Measurements from ENCODE around the gene PIP4P1. TPM values are rescaled to one million over a fixed set of nuclear protein-coding genes. Genes with fewer than 3 reads are reported as not detected.

The PIP4P1 gene
- total and polyA plus RNA-seq, 4 experiments from 2014 or later: 32.4 to 78.1 (median 61.0) TPM

DNA sequence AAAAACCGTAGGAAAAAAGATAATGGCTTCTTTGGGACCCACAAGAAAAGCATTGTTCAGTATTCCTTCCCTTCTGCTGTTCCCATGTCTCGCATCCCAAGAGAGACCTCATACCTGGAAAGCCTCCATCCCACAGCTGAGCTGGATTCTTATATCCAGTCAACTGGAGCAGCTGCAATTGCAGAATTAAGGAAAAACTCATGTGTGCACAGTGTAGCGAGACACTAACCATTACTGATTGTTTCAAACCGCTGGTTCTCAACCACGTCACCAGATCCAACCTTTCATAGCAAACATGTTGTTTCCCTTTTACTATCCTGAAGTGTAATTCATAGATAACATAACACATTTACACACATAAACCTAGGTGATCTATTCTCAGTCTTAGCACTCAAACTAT is 38.6 kb upstream of the PIP4P1 start:
- CTCF ChIA-PET (ENCODE audit: partially characterized antibody): no interaction called here
- H3K9me3 Mint-ChIP-seq: peaks cover 0 to 2% (median 0%) of the 10 kb centered on the region in 8 donors
- intact Hi-C loops (cut with micrococcal nuclease): no loop called here
- H3K36me3 Mint-ChIP-seq: no peaks in the 10 kb centered on the region
- no peaks in the 10 kb centered on the region for H3K27me3 Mint-ChIP-seq
- no peak for DNase-seq
- H3K36me3 ChIP-seq (ENCODE audit: insufficient read depth, low read length): no peaks in the 10 kb centered on the region
- H3K4me1 ChIP-seq (ENCODE audit: insufficient read depth, low read length): peaks cover 5% of the 10 kb centered on the region
- H3K27ac ChIP-seq (ENCODE audit: low read depth, low read length): no peak overlapping the region
- H3K9me3 ChIP-seq (ENCODE audit: control insufficient read depth in 1 of 2, low read length in 2 of 2): no peaks in the 10 kb centered on the region
- no peak overlapping the region for H3K27ac Mint-ChIP-seq
- peaks cover 9 to 19% (median 13%) of the 10 kb centered on the region in 4 donors for H3K4me1 Mint-ChIP-seq
- no peaks in the 10 kb centered on the region for H3K27me3 ChIP-seq (ENCODE audit: insufficient read depth, low read length)
- H3K4me3 Mint-ChIP-seq: no peak overlapping the region
- POLR2A ChIA-PET (ENCODE audit: partially characterized antibody): interaction anchor here (1.0 kb wide), 1 partner anchor 30 kb away, joined by 4 read pairs; no protein-coding TSS in a partner anchor
- no peak overlapping the region for H3K4me3 ChIP-seq (ENCODE audit: low read length in 2 of 2)

GRCh38 chr14:20499108-20499507 is 37.9 kb upstream of the PIP4P1 start:
- Mint-ChIP-seq H3K36me3 (no peaks in the 10 kb centered on the region), H3K4me3 (no peak overlapping the region)
- intact Hi-C loops (cut with micrococcal nuclease): no loop called here

DNA sequence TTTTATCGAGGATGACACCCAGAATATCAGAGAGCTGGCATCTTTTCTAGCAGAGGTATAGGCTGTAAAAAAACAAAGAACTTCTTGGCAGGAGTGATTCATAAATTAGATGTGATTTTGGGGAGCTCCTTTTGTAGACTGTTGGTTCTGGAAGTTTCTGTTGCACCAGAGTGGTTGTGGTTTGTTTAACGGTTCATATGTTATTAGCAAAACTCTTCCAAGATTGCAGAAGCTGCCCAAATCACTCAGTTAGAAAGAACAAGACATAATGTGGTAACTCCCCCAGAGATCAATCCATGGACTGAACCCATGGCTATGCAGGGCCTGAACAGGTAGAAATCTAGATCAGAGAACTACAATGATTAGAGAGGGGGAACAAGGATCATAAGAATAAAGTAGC is 37.4 kb upstream of the PIP4P1 start:
- H3K9me3 Mint-ChIP-seq: no peaks in the 10 kb centered on the region
- Histone ChIP-seq H3K27me3 (ENCODE audit: insufficient read depth, low read length) (no peaks in the 10 kb centered on the region), H3K27ac (ENCODE audit: low read depth, low read length) (no peak overlapping the region), H3K4me3 (ENCODE audit: low read length in 2 of 2) (no peak overlapping the region), H3K36me3 (ENCODE audit: insufficient read depth, low read length) (no peaks in the 10 kb centered on the region), H3K9me3 (ENCODE audit: control insufficient read depth in 1 of 2, low read length in 2 of 2) (no peaks in the 10 kb centered on the region), H3K4me1 (ENCODE audit: insufficient read depth, low read length) (peaks cover 9% of the 10 kb centered on the region)
- H3K36me3 Mint-ChIP-seq: no peaks in the 10 kb centered on the region
- ChIA-PET POLR2A (ENCODE audit: partially characterized antibody) (no interaction called here), CTCF (ENCODE audit: partially characterized antibody) (interaction anchor here (0.9 kb wide), 1 partner anchor 8 kb away, joined by 3 read pairs; no protein-coding TSS in a partner anchor)
- peak overlapping the region in 1 of 7 donors; percentile 25 for H3K27ac Mint-ChIP-seq
- intact Hi-C loops (cut with micrococcal nuclease): no loop called here
- no peak for DNase-seq
- H3K4me3 Mint-ChIP-seq: no peak overlapping the region
- no peaks in the 10 kb centered on the region for H3K27me3 Mint-ChIP-seq
- H3K4me1 Mint-ChIP-seq: peaks cover 8 to 22% (median 15%) of the 10 kb centered on the region in 4 donors

More at GRCh38 chr14:20499108-20499507, 37.9 kb upstream of the PIP4P1 start:
- H3K9me3 ChIP-seq (ENCODE audit: control insufficient read depth in 1 of 2, low read length in 2 of 2): no peaks in the 10 kb centered on the region
- H3K4me1 Mint-ChIP-seq: peaks cover 9 to 21% (median 14%) of the 10 kb centered on the region in 4 donors
- H3K27ac Mint-ChIP-seq: no peak overlapping the region
- peaks cover 0 to 2% (median 0%) of the 10 kb centered on the region in 8 donors for H3K9me3 Mint-ChIP-seq
- CTCF ChIA-PET (ENCODE audit: partially characterized antibody): interaction anchor here (0.9 kb wide), 1 partner anchor 9 kb away, joined by 3 read pairs; no protein-coding TSS in a partner anchor
- no peaks in the 10 kb centered on the region for H3K27me3 ChIP-seq (ENCODE audit: insufficient read depth, low read length)
- POLR2A ChIA-PET (ENCODE audit: partially characterized antibody): no interaction called here
- no peaks in the 10 kb centered on the region for H3K36me3 ChIP-seq (ENCODE audit: insufficient read depth, low read length)
- no peak overlapping the region for H3K4me3 ChIP-seq (ENCODE audit: low read length in 2 of 2)
- DNase-seq: no peak
- H3K27me3 Mint-ChIP-seq: no peaks in the 10 kb centered on the region
- H3K27ac ChIP-seq (ENCODE audit: low read depth, low read length): no peak overlapping the region
- peaks cover 5% of the 10 kb centered on the region for H3K4me1 ChIP-seq (ENCODE audit: insufficient read depth, low read length)

GRCh38 chr14:20494935-20495766 is 33.9 kb upstream of the PIP4P1 start:
- peaks cover 21 to 48% (median 39%) of the 10 kb centered on the region in 4 donors for H3K4me1 Mint-ChIP-seq
- peaks cover 36% of the 10 kb centered on the region for H3K4me1 ChIP-seq (ENCODE audit: insufficient read depth, low read length)

DNA sequence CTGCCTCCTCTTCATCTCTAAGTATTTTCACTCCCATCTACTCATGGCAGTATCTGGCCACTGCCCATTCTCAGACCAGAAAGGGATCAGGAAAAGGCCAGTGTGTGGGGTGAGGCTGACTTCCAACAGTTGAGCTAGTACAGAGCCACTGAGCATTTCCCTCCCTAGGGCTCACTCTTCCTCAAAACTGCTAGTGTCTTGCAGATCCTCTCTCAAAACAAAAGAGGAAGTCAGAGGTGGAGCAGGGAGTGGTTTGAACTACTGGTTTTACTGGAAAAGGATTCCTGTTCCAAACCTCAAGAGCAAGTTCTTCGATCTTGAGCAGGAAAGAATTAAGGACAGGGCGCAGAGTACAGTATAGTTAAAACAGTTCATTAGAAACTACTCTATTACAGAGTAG is 32.4 kb upstream of the PIP4P1 start:
- Mint-ChIP-seq H3K27me3 (no peaks in the 10 kb centered on the region), H3K27ac (peak overlapping the region in 5 of 7 donors; percentile 12 to 92 (median 50)), H3K36me3 (no peaks in the 10 kb centered on the region), H3K9me3 (no peaks in the 10 kb centered on the region), H3K4me1 (peaks cover 34 to 63% (median 52%) of the 10 kb centered on the region in 4 donors), H3K4me3 (peak overlapping the region in 1 of 8 donors; percentile 23)
- H3K9me3 ChIP-seq (ENCODE audit: control insufficient read depth in 1 of 2, low read length in 2 of 2): no peaks in the 10 kb centered on the region
- H3K27me3 ChIP-seq (ENCODE audit: insufficient read depth, low read length): no peaks in the 10 kb centered on the region
- intact Hi-C loops (cut with micrococcal nuclease): no loop called here
- ChIA-PET POLR2A (ENCODE audit: partially characterized antibody) (interaction anchor here (0.9 to 1.2 kb wide), 4 partner anchors 12 to 39 kb away, joined by 3 to 4 read pairs (median 3); partner anchors contain the start of gene APEX1), CTCF (ENCODE audit: partially characterized antibody) (interaction anchor here (0.7 to 2.1 kb wide), 4 partner anchors 10 to 79 kb away, joined by 3 to 8 read pairs (median 4); no protein-coding TSS in a partner anchor)
- no peak overlapping the region for H3K4me3 ChIP-seq (ENCODE audit: low read length in 2 of 2)
- no peaks in the 10 kb centered on the region for H3K36me3 ChIP-seq (ENCODE audit: insufficient read depth, low read length)
- H3K4me1 ChIP-seq (ENCODE audit: insufficient read depth, low read length): peaks cover 51% of the 10 kb centered on the region
- H3K27ac ChIP-seq (ENCODE audit: low read depth, low read length): no peak overlapping the region
- DNase-seq: no peak

More at GRCh38 chr14:20494935-20495766, 33.9 kb upstream of the PIP4P1 start:
- DNase-seq: no peak
- Histone ChIP-seq H3K36me3 (ENCODE audit: insufficient read depth, low read length) (no peaks in the 10 kb centered on the region), H3K9me3 (ENCODE audit: control insufficient read depth in 1 of 2, low read length in 2 of 2) (no peaks in the 10 kb centered on the region), H3K27me3 (ENCODE audit: insufficient read depth, low read length) (no peaks in the 10 kb centered on the region), H3K27ac (ENCODE audit: low read depth, low read length) (no peak overlapping the region), H3K4me3 (ENCODE audit: low read length in 2 of 2) (no peak overlapping the region)
- CTCF ChIA-PET (ENCODE audit: partially characterized antibody): no interaction called here
- POLR2A ChIA-PET (ENCODE audit: partially characterized antibody): interaction anchor here (1.3 kb wide), 1 partner anchor 25 kb away, joined by 4 read pairs; no protein-coding TSS in a partner anchor
- no peaks in the 10 kb centered on the region for H3K9me3 Mint-ChIP-seq
- H3K36me3 Mint-ChIP-seq: no peaks in the 10 kb centered on the region
- H3K27me3 Mint-ChIP-seq: no peaks in the 10 kb centered on the region
- intact Hi-C loops (cut with micrococcal nuclease): no loop called here
- H3K4me3 Mint-ChIP-seq: no peak overlapping the region
- peak overlapping the region in 2 of 7 donors; percentile 13 to 36 for H3K27ac Mint-ChIP-seq

- peaks cover 43 to 75% (median 62%) of the 10 kb centered on the region in 4 donors for H3K4me1 Mint-ChIP-seq
Observed at GRCh38 chr14:20492486-20492885, 31.3 kb upstream of the PIP4P1 start.

DNA sequence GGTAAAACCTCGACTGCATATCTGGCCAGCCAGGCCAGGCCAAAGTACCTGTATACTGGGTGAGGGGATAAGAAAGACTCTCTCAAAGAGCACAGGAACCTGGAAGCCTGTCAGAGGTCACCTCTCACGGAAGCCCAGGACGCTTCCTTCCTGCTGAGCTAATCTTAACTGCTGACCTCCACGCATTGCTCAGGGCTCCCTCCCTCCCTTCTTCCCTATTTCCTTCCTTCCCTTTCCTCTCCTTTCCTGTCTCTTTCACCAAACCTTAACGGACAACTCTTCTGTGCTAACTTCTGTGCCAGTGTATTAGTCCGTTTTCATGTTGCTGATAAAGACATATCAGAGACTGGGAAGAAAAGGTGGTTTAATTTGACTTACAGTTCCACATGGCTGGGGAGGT is 29.3 kb upstream of the PIP4P1 start:
- Mint-ChIP-seq H3K27me3 (no peaks in the 10 kb centered on the region), H3K27ac (peak overlapping the region; percentile 33 to 97 (median 89)), H3K4me3 (peak overlapping the region in 7 of 8 donors; percentile 36 to 89 (median 85)), H3K36me3 (no peaks in the 10 kb centered on the region), H3K4me1 (peaks cover 54 to 87% (median 71%) of the 10 kb centered on the region in 4 donors), H3K9me3 (no peaks in the 10 kb centered on the region)
- ChIA-PET POLR2A (ENCODE audit: partially characterized antibody) (interaction anchor here (1.1 to 5.5 kb wide), 6 partner anchors 15 to 157 kb away, joined by 3 to 74 read pairs (median 11); partner anchors contain the start of genes APEX1, CCNB1IP1, OSGEP and PIP4P1), CTCF (ENCODE audit: partially characterized antibody) (interaction anchor here (1.0 kb wide), 2 partner anchors 9 to 73 kb away, joined by 3 read pairs; no protein-coding TSS in a partner anchor)
- Histone ChIP-seq H3K9me3 (ENCODE audit: control insufficient read depth in 1 of 2, low read length in 2 of 2) (no peaks in the 10 kb centered on the region), H3K36me3 (ENCODE audit: insufficient read depth, low read length) (no peaks in the 10 kb centered on the region), H3K27me3 (ENCODE audit: insufficient read depth, low read length) (no peaks in the 10 kb centered on the region), H3K4me1 (ENCODE audit: insufficient read depth, low read length) (peaks cover 77% of the 10 kb centered on the region), H3K4me3 (ENCODE audit: low read length in 2 of 2) (no peak overlapping the region), H3K27ac (ENCODE audit: low read depth, low read length) (peak overlapping the region; percentile 5)
- intact Hi-C loops (cut with micrococcal nuclease): no loop called here
- no peak for DNase-seq

More at GRCh38 chr14:20492486-20492885, 31.3 kb upstream of the PIP4P1 start:
- ChIA-PET CTCF (ENCODE audit: partially characterized antibody) (interaction anchor here (2.1 kb wide), 1 partner anchor 77 kb away, joined by 8 read pairs; no protein-coding TSS in a partner anchor), POLR2A (ENCODE audit: partially characterized antibody) (interaction anchor here (1.0 to 1.1 kb wide), 3 partner anchors 11 to 37 kb away, joined by 3 to 4 read pairs (median 4); no protein-coding TSS in a partner anchor)
- Mint-ChIP-seq H3K27ac (peak overlapping the region in 2 of 7 donors; percentile 40 to 60), H3K9me3 (no peaks in the 10 kb centered on the region), H3K36me3 (no peaks in the 10 kb centered on the region), H3K4me3 (no peak overlapping the region), H3K27me3 (no peaks in the 10 kb centered on the region)
- intact Hi-C loops (cut with micrococcal nuclease): no loop called here
- Histone ChIP-seq H3K27me3 (ENCODE audit: insufficient read depth, low read length) (no peaks in the 10 kb centered on the region), H3K4me3 (ENCODE audit: low read length in 2 of 2) (no peak overlapping the region), H3K4me1 (ENCODE audit: insufficient read depth, low read length) (peaks cover 63% of the 10 kb centered on the region), H3K36me3 (ENCODE audit: insufficient read depth, low read length) (no peaks in the 10 kb centered on the region), H3K9me3 (ENCODE audit: control insufficient read depth in 1 of 2, low read length in 2 of 2) (no peaks in the 10 kb centered on the region), H3K27ac (ENCODE audit: low read depth, low read length) (no peak overlapping the region)
- no peak for DNase-seq
